Measurements from ENCODE around the gene ABCA7.

DNA sequence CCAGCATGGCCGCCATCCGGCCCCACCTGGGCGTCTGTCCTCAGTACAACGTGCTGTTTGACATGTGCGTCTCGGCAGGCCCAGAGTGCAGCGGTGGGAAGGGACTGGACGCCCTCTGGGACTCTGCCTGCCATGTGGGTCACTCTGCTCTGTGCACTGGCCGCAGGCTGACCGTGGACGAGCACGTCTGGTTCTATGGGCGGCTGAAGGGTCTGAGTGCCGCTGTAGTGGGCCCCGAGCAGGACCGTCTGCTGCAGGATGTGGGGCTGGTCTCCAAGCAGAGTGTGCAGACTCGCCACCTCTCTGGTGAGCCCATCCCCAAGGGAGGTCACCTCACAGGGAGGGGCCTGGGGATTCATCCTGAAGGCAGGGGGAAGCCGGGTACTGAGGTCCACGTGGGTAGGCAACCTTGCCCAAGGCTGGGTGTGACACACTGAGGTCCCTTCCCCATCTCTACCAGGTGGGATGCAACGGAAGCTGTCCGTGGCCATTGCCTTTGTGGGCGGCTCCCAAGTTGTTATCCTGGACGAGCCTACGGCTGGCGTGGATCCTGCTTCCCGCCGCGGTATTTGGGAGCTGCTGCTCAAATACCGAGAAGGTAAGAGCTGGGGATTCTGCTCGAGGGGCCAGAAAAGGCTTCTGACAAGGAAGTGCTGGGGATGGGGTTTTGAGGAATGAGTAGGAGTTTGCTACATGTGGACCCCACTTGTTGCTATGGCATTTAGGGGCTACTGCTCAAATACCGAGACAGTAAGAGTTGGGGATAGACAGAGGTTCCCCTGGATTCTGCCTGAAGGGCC, 11.3 kb downstream of the ABCA7 start:
- TF ChIP-seq SP1 (IDR thresholded peaks at IDR 0.05) (no peak), TARDBP (IDR thresholded peaks at IDR 0.05) (no peak), SUZ12 (IDR thresholded peaks at IDR 0.05) (no peak), LEF1 (IDR thresholded peaks at IDR 0.05; ENCODE audit: borderline replicate concordance) (no peak), NFRKB (IDR thresholded peaks at IDR 0.05) (no peak), ELF4 (IDR thresholded peaks at IDR 0.05) (no peak), L3MBTL2 (conservative IDR thresholded peaks at IDR 0.05) (no peak), FOXM1 (IDR thresholded peaks at IDR 0.05; ENCODE audit: borderline replicate concordance) (no peak), ARNT (IDR thresholded peaks at IDR 0.05) (no peak), FOXK2 (IDR thresholded peaks at IDR 0.05) (no peak), FOXA1 (IDR thresholded peaks at IDR 0.05) (no peak), ZNF384 (IDR thresholded peaks at IDR 0.05) (no peak), HDGF (IDR thresholded peaks at IDR 0.05; ENCODE audit: borderline replicate concordance) (no peak)
- TF ChIP-seq, protein P1, sequence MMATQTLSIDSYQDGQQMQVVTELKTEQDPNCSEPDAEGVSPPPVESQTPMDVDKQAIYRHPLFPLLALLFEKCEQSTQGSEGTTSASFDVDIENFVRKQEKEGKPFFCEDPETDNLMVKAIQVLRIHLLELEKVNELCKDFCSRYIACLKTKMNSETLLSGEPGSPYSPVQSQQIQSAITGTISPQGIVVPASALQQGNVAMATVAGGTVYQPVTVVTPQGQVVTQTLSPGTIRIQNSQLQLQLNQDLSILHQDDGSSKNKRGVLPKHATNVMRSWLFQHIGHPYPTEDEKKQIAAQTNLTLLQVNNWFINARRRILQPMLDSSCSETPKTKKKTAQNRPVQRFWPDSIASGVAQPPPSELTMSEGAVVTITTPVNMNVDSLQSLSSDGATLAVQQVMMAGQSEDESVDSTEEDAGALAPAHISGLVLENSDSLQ (IDR thresholded peaks at IDR 0.05) = no peak

Measured in HEK293T (cell line).